GM21528 (cell line): ENCODE results near the gene LANCL2.
A peak's percentile ranks its signal among the peaks of the same experiment; 100 is the strongest.

Experiments used
- ATAC-seq: cut with Tn5 transposase; IDR thresholded peaks from one replicate; pipeline ENCODE4 v1.9.1; 2021; ENCODE audit warnings: mild to moderate bottlenecking, moderate library complexity; ENCODE audit not compliant: unreplicated experiment, low FRiP score

Gene LANCL2

GRCh38 chr7:55361560-55361959 is 3.6 kb upstream of the LANCL2 start:
- ATAC-seq, result no peak

DNA sequence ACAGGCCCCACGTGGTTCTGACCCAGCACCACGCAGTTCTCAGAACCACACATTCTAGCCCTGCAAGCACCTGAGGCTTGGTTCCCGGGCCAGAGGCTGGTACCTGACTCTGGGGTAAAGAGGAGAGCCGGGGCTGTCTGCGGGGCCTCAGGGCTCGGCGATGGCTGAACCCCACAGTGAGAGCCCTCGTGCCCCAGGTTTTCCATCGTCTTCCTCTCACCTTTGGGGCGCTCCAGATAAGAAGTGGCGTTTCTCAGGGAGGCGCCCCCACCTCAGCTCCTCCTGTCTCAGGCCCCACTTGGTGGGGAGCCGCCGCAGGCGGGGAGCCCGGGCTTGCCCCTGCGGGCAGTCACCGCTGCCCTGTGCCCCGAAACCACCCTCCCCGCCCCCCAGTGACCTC is 2.2 kb upstream of the LANCL2 start:
- no peak for ATAC-seq

DNA sequence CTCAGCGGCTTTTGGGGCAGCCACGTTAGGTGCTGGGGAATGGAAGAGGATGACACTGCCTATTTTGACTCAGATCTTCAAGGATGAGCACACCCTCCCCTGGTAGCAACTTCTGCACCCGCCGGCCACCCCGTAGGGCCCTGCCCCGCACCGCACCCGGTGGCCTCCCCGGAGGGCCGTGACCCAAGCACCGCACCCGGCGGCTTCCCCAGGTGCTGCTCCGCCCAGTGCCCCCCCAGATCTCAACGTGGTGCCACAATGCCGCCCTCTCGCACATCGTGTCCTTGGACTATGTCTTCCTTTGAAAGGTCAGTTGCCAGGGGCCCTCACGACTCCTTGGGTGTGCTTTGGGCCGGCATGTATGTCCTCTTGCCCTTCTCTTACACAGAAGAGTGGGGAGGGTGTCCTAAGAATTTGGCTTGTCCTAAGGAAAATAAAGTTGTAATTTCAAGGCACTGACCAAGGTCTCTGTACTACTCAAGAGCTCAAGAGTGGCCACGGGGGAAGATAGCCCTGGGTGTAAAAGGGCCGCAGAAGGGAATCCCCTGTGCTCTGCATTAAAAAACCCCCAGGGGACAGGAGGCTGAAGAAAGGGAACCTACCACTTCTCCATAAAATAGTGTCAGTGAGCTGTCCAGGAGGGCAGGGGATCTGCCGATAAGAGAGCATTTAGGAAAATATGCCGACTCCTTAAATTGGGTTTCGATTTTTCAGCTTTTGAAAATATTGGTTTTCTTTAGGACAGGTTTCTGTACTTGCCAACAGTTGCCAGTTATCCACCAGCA is 1.6 kb upstream of the LANCL2 start:
- no peak for ATAC-seq

DNA sequence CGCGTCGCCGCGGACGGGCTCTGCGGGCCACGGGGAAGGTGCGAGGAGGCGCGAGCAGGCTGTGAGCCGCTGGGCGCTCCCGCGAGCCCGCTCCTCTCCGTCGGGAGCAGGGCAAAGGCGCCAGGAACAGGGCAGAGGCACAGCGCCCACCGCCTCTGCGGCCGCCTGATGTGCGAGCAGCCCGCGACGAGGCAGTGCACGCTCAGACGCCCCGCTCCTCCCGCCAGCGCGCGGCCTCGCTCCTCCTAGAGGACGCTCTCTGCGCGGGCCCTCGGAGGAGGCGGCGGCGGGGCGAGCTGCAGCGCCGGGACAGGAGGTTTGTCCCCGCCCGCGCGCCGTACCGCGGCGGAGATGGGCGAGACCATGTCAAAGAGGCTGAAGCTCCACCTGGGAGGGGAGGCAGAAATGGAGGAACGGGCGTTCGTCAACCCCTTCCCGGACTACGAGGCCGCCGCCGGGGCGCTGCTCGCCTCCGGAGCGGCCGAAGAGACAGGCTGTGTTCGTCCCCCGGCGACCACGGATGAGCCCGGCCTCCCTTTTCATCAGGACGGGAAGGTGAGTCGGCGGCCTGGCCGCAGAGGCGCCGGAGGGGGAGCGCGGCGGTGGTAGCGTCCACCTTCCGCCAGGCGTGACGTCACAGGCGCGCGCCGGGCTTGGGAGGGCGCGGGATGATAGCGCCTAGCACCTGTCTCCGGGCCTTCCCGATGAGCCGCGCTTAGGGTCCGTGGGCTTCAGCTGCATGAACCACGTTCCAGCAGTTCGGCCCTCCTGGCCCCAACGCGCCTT is 731 bp downstream of the LANCL2 start:
- peak; percentile 94 for ATAC-seq

DNA sequence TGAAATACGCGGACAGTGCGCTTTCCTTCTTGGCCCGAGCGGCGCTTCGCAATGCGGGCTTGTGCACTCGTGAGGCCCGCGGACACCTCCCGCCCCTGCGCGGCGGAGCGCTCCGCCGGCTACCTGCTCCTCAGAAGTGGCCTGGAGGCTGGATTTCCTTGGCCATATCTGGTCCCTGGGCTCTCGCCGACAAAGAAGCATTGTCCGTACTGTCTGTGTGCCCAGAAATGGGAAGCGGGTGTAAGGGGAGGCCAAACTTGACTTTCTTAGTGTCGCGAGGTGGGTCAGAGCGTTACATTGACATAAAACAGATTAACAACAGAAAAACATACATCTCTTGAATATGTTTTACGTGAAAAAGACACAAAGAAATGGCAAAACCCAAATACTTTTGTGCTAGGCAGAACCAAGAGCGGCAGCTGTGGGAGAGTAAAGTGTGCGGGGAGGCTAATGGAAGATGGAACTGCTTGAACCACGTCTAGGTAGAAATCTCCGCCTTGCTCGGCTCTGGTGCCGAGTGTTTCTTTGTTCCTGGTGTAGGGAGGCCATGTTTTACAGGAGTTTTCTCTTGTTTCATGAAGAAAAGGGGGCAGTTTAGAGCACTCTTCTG is 1.4 kb downstream of the LANCL2 start:
- ATAC-seq, result peak; percentile 15

DNA sequence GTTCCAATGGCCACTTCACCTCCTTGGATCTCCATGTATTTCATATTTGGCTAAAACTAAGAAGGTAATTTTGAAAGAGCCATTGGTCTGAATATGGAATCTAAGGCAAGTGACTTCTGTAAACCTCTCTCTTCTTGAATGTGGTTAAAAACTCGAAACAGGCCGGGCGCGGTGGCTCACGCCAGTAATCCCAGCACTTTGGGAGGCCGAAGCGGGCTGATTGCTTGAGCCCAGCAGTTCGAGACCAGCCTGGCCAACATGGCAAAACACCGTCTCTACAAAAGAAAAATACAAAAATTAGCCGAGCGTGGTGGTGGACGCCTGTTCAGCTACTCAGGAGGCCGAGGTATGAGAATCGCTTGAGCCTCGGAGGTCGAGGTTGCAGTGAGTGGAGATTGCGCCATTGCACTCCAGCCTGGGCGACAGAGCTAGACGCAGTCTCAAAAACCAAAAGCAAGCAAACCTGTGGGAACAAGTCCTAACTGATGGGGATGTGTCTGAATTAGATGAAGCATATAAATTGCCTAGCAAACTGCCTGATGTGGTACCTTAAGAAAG is 2.2 kb downstream of the LANCL2 start:
- ATAC-seq, result no peak

GRCh38 chr7:55369427-55370400 is 4.6 kb downstream of the LANCL2 start:
- ATAC-seq, result no peak

GRCh38 chr7:55374213-55374612 is 9.1 kb downstream of the LANCL2 start:
- ATAC-seq, result no peak

GRCh38 chr7:55375237-55375636 is 10.1 kb downstream of the LANCL2 start:
- ATAC-seq, result no peak

GRCh38 chr7:55377162-55377817 is 12.2 kb downstream of the LANCL2 start:
- ATAC-seq, result no peak

GRCh38 chr7:55379285-55379684 is 14.1 kb downstream of the LANCL2 start:
- no peak for ATAC-seq

- no peak for ATAC-seq
These were observed 16.1 kb downstream of the LANCL2 start for GRCh38 chr7:55381189-55381588.

GRCh38 chr7:55381696-55382095 is 16.6 kb downstream of the LANCL2 start:
- ATAC-seq, result no peak

DNA sequence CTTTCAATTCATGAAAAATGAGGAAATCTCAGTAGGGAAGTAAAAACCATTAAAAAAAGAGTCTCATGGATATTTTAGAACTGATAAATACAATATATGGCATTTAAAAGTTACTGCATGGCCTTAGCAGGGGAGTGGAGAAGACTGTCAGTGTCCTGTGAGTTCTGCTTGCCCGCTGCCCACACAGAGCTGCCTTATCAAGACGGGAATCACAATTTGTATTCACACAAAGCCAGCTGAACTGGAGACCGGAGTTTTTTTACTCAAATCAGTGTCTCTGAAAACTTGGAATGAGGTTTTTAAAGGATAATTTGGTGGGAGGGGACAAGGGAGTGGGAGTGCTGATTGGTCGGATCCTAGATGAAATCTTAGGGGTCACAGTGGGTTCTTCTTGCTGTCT is 17.1 kb downstream of the LANCL2 start:
- no peak for ATAC-seq

DNA sequence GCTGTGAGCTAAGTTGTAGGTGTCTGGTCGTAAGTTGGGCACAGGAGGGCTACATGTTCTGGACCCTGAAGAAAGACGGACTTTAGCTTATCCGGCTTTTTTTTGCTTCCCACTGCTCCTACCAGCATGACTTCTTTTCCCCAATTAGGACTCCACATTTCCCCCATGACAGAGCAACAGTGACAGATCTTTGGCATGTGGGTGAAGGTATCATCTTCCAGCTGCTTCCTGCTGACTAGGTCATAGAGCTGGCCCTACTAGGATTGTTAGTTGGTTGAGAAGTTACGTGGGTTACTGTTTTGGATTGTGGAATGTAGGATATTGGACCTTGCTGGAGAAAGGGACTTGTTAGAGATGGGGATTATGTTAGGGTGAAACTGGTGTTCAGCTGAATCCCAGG is 21.4 kb downstream of the LANCL2 start:
- no peak for ATAC-seq

GRCh38 chr7:55387062-55387965 is 22.2 kb downstream of the LANCL2 start:
- ATAC-seq, result no peak

DNA sequence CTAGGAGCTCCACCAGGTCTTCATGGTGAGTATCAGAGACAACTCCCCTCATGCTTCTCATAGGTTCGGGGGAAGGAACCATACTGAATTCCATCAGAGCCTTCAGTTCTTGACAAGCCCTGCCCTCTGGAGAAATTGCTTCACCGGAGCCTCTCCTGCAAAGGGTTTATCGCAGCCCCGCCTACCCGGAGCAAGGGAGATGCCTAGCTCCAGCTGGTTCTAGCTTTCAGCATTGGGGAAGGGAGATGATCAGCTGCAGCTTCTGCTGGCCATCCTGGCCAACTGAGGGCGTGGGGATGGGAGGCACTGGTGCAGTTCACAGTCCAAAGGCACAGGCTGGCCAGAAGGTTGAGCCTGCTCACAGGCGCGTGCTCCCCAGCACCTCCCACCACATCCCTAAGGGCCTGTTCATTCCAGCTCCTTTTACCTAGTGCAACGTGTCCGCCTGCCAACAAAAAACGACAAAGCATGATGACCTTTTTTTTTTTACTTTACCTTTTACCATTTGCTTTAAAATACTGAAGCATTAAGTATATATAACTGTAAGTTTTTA is 31.2 kb downstream of the LANCL2 start:
- ATAC-seq, result no peak

- no peak for ATAC-seq
These were observed 32.5 kb downstream of the LANCL2 start for GRCh38 chr7:55397617-55398016.
